Smooth muscle cell (in vitro differentiated cells): Measurements from ENCODE around the gene CHIT1. TPM values are rescaled to one million over a fixed set of nuclear protein-coding genes. Genes with fewer than 3 reads are reported as not detected.

Experiments used
- DNase-seq: peaks from one replicate; lab custom pipeline; 2025; ENCODE audit not compliant: unreplicated experiment; lab: John Stamatoyannopoulos, UW
- H2AFZ ChIP-seq: fragments of 200-600 bp; sonication (generic); 2 replicates; pipeline ENCODE4 v1.6.0; 2016; ENCODE audit warnings: antibody characterized with exemption, low read depth, mild to moderate bottlenecking
- H3F3A ChIP-seq: fragments of 200-600 bp; sonication (generic); 2 replicates; pipeline ENCODE4 v1.6.0; 2017; ENCODE audit warnings: antibody characterized with exemption, low read depth
- H3K27ac ChIP-seq: fragments of 200-600 bp; sonication (generic); 2 replicates; pipeline ENCODE4 v1.5.1; 2016; ENCODE audit warnings: low read depth, mild to moderate bottlenecking
- H3K27me3 ChIP-seq: fragments of 200-600 bp; sonication (generic); 2 replicates; pipeline ENCODE4 v1.6.1; 2016; ENCODE audit warnings: low read depth, mild to moderate bottlenecking
- H3K36me3 ChIP-seq: fragments of 200-600 bp; sonication (generic); 2 replicates; pipeline ENCODE4 v1.5.1; 2016; ENCODE audit warnings: low read depth
- H3K4me1 ChIP-seq: fragments of 200-600 bp; sonication (generic); 2 replicates; pipeline ENCODE4 v1.5.1; 2016; ENCODE audit warnings: low read depth
- H3K4me2 ChIP-seq: fragments of 200-600 bp; sonication (generic); 2 replicates; pipeline ENCODE4 v1.6.0; 2016; ENCODE audit warnings: mild to moderate bottlenecking
- H3K4me3 ChIP-seq: fragments of 200-600 bp; sonication (generic); 2 replicates; pipeline ENCODE4 v1.5.1; 2016; ENCODE audit warnings: mild to moderate bottlenecking
- H3K79me2 ChIP-seq: fragments of 200-600 bp; sonication (generic); 2 replicates; pipeline ENCODE4 v1.6.0; 2016; ENCODE audit warnings: low read depth, mild to moderate bottlenecking
- H3K9ac ChIP-seq: fragments of 200-600 bp; sonication (generic); 2 replicates; pipeline ENCODE4 v1.6.0; 2016; ENCODE audit warnings: low read depth
- H3K9me3 ChIP-seq: fragments of 200-600 bp; sonication (generic); replicated peaks from 2 replicates; pipeline ENCODE4 v1.5.1; 2016; ENCODE audit warnings: low read depth
- H4K20me1 ChIP-seq: fragments of 200-600 bp; sonication (generic); 2 replicates; pipeline ENCODE4 v1.6.0; 2016; ENCODE audit warnings: low read depth
- CTCF ChIP-seq: fragments of 200-600 bp; sonication (generic); IDR thresholded peaks from 2 replicates; pipeline ENCODE4 v1.5.1; 2017; ENCODE audit warnings: borderline replicate concordance, mild to moderate bottlenecking, antibody characterized with exemption; ENCODE audit not compliant: insufficient read depth, poor library complexity, severe bottlenecking
- WGBS: methylation state at CpG from one replicate; pipeline ENCODE4 v1.1.7; 2016; ENCODE audit warnings: low lambda C conversion rate; 5-methylcytosine and 5-hydroxymethylcytosine counted together
- polyA plus RNA-seq: library from polyadenylated mRNA; unstranded; fragments of >200 nt; fragmentation: Nextera tagmentation; extraction: Ambion mirVana; gene quantifications from 2 replicates; pipeline ENCODE4 v1.2.1, GENCODE V29; 2016
- total RNA-seq: library from RNA; depleted of rRNA; stranded (reverse); fragments of >200 nt; gene quantifications from 2 replicates; pipeline ENCODE4 v1.2.3, GENCODE V29; 2014

CHIT1 gene
- total and polyA plus RNA-seq, 2 experiments from 2014 or later = not detected

- DNase-seq = no peak
- peaks cover 4% of the 10 kb centered on the region for H3F3A ChIP-seq
- no peak overlapping the region for H3K4me3 ChIP-seq
- H3K4me1 ChIP-seq = no peaks in the 10 kb centered on the region
- H2AFZ ChIP-seq = no peak overlapping the region
- H3K4me2 ChIP-seq = no peak overlapping the region
- WGBS = 94% methylated on average over 3 of the region's 3 CpGs
- H4K20me1 ChIP-seq = no peaks in the 10 kb centered on the region
- H3K79me2 ChIP-seq = no peaks in the 10 kb centered on the region
- no peak overlapping the region for H3K27ac ChIP-seq
- no peaks in the 10 kb centered on the region for H3K36me3 ChIP-seq
- no peak overlapping the region for H3K9ac ChIP-seq
- H3K27me3 ChIP-seq = no peaks in the 10 kb centered on the region
- TF ChIP-seq CTCF = no peak
- H3K9me3 ChIP-seq = no peaks in the 10 kb centered on the region
Measured at GRCh38 chr1:203211812-203212211, 17.7 kb downstream of the CHIT1 start.

GRCh38 chr1:203210988-203211387, 18.5 kb downstream of the CHIT1 start:
- Histone ChIP-seq H3K27me3 (no peaks in the 10 kb centered on the region), H3F3A (peaks cover 4% of the 10 kb centered on the region), H3K9ac (no peak overlapping the region), H3K4me1 (peaks cover 3% of the 10 kb centered on the region), H3K4me3 (no peak overlapping the region), H3K4me2 (no peak overlapping the region), H3K79me2 (no peaks in the 10 kb centered on the region), H3K36me3 (no peaks in the 10 kb centered on the region), H2AFZ (no peak overlapping the region), H3K27ac (no peak overlapping the region), H3K9me3 (no peaks in the 10 kb centered on the region), H4K20me1 (no peaks in the 10 kb centered on the region)
- no peak for DNase-seq
- no peak for TF ChIP-seq CTCF

- TF ChIP-seq CTCF = no peak
- Histone ChIP-seq H3K4me1 (peaks cover 4% of the 10 kb centered on the region), H3K79me2 (no peaks in the 10 kb centered on the region), H3K4me3 (no peak overlapping the region), H2AFZ (no peak overlapping the region), H3K27ac (no peak overlapping the region), H3K27me3 (no peaks in the 10 kb centered on the region), H3K4me2 (no peak overlapping the region), H3F3A (peaks cover 8% of the 10 kb centered on the region), H3K9ac (no peak overlapping the region), H4K20me1 (no peaks in the 10 kb centered on the region), H3K9me3 (no peaks in the 10 kb centered on the region), H3K36me3 (no peaks in the 10 kb centered on the region)
- DNase-seq = no peak
Measured at GRCh38 chr1:203210350-203210749, 19.1 kb downstream of the CHIT1 start.

DNA sequence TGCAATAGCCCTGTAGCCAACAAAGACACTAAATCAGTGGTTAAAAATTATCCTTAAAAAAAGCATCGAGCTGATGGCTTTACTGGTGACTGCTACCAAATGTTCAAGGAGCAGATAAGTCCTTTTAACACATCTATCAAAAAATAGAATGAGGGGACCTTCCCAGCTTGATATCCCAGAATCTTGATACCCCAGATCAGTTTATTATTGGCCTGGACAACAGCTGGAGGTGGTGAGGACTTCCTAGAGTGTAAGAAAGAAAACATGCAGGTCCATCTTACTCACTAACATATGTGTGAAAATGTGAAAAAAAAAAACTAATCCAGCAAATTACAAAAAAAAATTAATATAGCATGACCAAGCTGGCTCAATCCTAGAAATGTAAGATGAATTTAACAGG, 21.3 kb downstream of the CHIT1 start:
- H3K4me1 ChIP-seq = peaks cover 14% of the 10 kb centered on the region
- WGBS = 73% methylated on average over 1 of the region's 1 CpG
- H3K36me3 ChIP-seq = no peaks in the 10 kb centered on the region
- no peak for DNase-seq
- H2AFZ ChIP-seq = peak overlapping the region; percentile 0
- TF ChIP-seq CTCF = no peak
- H3K27me3 ChIP-seq = no peaks in the 10 kb centered on the region
- H3K9me3 ChIP-seq = no peaks in the 10 kb centered on the region
- peaks cover 21% of the 10 kb centered on the region for H3F3A ChIP-seq
- no peak overlapping the region for H3K9ac ChIP-seq
- no peaks in the 10 kb centered on the region for H3K79me2 ChIP-seq
- H3K4me3 ChIP-seq = no peak overlapping the region
- no peaks in the 10 kb centered on the region for H4K20me1 ChIP-seq
- H3K4me2 ChIP-seq = no peak overlapping the region
- peak overlapping the region; percentile 44 for H3K27ac ChIP-seq
